NCI-H1436 (cell line): Measurements from ENCODE around the gene NALCN.
"Not testable (repeated sequence)": the region's sequence is repeated elsewhere in the genome, so short reads cannot be mapped to it uniquely, and the experiment has no call there.

Experiments used
- DNase-seq: peaks from one replicate; lab custom pipeline; 2025; lab: John Stamatoyannopoulos, UW

NALCN gene

DNA sequence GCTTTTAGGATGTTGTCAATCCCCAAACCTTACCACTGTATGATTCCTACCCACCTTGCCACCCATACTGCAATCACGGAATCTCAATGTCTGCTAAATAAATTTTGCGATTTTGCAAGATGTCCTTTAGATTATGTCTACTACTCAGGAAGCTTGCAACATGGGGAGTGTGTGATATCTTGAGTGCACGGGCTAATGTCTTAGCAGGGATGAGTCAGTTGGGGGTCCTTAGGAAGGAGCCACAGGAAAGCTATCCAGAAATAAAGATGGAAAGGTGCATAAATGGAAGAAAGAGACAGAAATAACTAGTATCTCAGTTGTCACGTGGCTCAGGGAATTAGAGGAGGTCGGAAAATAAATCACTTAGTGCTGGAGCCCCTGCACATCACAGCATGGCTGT lies 77.1 kb downstream of the NALCN start:
- no peak for DNase-seq

DNA sequence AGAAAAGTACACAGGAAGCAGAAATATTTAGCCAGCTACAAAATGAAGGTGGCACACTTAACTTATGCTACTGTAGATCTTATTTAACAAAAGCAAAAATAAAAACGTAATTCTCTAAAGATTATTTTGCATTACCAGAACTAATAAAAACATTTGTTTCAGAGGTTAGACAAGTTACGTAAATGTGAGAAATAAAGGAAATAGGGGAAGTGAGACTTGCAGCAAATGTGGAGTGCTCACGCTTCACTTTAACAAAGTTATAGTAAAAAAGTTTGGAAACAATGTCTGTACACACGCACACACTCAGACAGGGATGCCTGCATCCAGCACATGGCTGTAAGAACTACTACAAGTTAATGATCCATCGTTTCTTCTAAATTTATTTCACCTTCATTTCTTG lies 83.7 kb downstream of the NALCN start:
- DNase-seq = no peak

DNA sequence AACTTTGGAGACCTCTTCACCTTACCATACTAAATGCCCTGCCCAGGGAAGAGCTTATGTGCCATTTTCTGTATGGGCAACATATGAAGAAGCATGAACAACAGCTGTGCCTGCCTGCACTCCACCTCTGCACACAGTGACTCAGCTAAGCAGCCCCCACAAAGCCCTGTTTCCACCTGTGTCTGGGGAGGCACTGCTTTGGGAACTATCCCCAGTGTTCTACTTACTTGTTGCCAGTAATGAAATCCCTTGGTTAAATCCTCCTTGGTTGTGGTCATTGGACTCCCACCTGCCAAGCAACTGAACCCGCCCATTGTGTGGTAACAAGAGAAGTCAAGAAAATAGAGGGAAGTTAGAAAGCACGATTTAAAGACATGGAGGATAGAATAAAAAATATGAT lies 84.6 kb downstream of the NALCN start:
- no peak for DNase-seq

DNA sequence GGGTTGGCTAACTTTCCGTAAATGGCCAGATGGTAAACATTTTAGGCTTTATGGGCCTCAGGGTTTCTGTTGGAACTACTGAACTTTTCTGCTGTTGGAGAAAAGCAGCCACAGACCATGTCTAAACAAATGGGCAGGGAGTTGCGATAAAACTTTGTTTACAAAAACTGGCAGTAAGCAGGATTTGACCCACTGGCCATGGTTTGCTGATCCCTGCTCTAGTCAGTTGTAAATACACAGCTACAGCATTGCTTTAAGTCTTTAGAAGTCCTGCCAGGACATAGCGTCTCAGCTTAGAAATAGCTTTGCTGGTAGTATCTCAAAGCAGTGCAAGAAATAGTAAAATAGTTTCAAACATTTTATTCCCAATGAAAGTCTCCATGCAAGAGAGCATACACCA lies 88.4 kb downstream of the NALCN start:
- no peak for DNase-seq

DNA sequence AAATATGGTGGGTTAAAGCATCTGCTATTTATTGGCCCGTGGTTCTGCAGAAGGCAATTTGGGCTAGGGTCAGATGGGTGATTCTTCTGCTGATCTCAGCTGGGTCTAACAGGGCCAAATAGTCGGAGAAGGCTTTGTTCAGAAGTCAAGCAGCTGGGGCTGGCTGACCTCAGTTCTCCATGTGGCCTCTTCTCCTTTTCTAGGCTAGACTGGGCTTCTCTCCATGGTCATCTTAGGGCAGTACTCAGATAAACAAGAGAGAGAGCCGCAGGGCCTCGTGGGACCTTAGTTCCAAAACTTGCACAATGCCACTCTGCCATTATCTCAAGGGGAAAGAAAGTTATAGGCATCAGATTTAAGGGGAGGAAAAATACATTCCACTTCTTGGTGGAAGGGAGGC lies 89.6 kb downstream of the NALCN start:
- no peak for DNase-seq

DNA sequence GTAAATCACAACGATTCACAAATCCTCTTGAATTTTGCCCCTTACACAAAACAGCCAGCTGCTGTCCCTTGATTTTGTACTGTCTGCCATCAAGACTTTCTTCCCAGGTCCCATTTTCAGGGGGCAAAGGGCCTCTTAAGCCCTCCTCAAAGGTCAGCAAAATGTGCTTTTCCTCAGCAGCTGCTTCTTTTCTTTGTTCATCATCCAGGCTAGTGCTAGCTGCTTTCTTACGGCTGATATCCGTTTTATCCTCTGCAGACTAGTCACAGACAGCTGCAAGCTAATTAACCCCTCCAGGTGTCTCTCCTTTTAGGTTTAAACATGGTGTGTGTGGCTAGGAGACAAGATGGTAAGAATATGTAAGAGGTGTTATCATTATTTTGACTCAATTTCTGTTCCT lies 90.9 kb downstream of the NALCN start:
- DNase-seq = peak; percentile 44

DNA sequence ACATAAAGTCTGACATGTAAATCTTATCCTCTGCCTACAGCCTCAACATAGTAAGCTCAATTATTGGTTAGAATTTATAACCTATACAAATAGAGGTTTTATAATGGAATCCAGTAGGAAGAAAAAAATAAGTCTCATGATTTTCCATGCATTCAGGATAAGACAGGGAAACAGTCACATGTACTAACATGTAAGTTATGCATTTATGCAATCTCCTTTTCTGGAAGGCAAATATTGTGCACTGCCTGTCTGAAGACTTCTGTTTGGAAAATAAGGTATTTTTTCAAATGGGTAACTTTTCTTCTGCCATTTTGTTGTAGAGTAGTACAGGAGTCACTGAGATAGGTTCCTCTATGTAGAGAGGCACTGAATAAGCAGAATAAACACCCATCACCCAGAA lies 92.7 kb downstream of the NALCN start:
- DNase-seq = no peak

DNA sequence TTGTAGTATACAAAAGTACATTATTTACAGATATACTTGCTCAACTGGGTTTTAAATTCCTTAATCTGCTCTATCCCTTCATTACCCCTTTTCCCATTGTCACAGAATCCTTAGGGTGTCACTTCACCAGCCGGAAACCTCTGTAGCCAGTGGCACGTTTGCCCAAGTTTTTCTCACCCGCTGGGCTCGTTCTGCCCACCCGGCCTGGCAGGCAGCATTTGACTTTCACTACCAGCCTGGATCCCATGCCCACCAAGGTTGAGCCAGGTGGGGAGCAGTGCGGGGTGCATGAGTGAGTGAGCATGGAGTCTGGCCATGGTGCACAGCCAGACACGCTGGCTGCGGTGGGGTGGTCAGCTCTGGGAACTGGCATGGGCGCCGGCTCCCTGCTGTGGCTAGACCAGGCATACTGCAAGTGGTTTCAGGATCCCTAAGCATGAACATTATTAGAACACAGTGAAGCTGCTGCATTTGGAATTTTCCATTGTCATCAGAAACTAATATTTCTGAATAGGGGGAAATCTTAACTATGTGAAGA lies 98.3 kb downstream of the NALCN start:
- DNase-seq = no peak

DNA sequence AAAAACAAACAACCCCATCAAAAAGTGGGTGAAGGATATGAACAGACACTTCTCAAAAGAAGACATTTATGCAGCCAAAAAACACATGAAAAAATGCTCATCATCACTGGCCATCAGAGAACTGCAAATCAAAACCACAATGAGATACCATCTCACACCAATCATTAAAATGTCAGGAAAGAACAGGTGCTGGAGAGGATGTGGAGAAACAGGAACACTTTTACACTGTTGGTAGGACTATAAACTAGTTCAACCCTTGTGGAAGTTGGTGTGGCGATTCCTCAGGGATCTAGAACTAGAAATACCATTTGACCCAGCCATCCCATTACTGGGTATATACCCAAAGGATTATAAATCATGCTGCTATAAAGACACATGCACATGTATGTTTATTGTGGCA lies 102.8 kb downstream of the NALCN start:
- not testable (repeated sequence) for DNase-seq

DNA sequence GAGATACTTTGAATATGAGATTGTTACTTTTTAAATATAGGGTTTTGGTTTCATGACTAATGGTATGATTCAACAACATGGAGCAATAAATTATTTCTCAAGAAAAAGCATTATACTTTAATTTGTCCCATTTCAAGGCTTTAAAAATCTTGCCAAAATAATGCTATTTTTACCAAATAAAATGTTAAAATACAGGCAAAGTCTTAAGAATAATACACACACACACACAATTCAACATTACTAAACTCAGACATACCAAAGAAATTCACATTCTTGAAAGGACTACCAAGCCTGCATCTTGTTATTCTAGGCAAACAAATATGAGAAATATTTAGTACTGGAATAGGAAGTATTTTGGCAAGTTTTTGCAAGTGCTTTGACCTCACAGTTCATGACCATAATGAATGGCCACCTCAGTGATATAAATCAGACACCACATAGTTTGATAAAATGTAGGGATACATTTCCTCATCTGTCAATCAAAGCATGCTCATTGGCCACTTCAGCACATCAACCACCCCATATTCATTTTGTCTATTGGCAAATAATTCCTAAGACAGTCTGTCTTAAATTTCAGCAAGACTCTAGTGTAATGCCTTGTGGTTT lies 107.2 kb downstream of the NALCN start:
- no peak for DNase-seq

DNA sequence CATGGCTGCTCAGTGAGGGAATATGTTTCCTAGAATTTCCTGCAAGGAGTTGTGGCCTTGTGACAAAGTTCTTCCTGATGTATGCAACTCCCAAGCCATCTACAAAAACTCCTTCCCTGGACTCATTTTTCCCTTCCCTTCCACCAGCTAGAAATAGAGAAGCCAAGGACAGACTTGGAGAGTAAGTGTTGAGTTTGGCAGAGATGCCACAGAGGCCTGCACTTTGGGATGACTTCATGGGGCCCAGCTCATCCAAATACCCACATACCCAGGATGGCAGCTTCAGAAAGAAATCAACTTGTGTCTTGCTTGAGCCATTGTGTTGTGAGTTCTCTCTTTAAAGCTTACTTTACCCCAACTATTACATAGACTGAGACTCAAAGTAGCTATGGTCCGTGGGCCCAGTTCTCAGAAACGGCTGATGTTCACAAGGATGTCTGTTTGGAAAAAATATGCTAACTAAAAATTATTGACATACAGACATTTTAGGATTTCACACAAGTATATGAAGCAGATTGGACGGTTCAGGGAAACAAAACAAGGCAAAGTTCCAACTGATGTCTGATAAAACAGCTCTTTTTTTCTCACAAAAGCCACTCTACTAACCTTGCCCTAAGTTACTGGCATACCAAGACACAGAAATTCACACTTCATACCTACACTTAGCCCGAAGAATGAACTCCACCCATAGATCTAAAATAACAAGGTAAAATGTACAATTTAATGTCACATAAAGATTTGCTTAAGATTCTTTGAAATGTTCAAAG lies 107.9 kb downstream of the NALCN start:
- DNase-seq = no peak

DNA sequence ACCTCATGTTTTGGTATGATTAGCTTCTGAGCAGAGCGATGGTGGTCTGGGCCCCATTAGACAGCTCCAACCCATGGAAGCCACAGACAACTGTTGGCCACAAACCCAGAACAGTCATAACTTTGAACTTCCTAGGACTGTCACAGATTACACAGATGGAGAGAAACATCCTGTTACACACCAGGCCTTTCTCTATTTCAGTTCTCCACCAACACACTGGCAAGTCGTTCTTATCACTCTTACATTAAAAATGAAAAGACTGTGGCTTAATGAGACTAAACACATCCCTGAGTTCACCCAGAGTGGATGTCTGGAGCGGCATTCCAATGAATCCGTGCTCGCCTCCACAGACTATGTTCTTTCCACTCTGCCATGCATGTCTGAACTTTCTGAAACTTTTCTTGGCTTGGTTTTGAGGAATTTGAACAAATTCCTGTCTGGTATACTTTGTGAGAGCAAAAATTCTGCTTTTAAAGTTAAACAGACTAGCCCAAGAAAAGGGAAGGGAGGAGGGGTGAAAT lies 109.1 kb downstream of the NALCN start:
- DNase-seq = no peak

DNA sequence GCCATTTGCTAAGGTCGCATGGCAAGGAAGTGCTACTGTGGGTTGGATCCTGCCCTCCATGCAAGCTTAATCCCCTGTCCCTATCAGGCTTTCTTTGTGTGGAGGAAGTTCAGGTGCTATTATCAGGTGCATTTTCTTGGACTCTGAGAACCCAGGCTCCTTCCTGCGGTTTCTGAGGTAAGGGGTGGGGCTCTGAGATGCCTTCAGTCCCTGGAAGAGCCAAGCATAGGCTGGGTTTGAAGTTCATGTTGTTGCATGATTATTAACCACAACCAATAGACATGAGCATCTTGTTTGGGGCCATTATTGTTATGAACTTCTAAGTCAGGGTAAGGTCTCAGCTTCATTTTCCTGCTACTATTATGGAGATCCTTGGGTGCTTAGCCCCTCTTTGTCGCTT lies 109.5 kb downstream of the NALCN start:
- no peak for DNase-seq

DNA sequence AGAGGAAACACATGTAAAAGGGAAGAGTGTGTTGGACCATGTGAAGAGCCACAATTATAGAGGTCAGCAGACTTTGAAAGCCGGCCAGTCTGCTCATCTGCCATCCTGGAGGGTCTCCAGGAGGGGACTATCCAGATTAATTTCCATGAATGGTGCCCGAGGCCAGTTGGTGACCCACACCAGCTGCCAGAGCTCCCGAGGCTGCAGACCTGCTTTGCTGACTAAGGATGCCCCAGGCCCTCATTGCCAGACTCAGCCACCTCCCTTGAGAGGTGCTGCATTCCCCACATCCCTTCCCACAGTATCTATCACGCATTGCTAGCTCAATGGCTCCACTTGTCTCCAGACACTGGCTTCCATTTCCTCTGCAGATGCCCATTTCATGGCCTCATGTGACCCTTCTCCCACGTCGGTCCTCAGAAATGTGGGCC lies 110.3 kb downstream of the NALCN start:
- DNase-seq = no peak

DNA sequence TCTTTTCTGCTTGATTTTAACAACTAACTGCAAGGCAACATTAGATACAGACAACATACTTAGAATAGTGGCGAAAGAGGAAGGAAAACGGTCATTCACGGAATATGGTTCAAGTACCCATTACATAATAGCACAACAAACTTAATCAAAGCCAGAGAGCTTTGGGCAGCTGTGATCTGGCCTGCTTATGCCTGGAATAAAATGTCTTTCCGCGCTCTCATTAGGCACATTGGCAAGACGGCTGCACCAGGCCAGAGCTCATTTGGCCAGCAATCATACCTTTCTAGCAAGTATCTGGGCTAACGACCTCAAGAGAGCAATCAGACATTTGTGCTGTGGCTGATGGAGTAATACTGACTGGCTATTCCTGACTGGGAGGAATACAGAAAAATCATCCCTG lies 112.8 kb downstream of the NALCN start:
- no peak for DNase-seq

DNA sequence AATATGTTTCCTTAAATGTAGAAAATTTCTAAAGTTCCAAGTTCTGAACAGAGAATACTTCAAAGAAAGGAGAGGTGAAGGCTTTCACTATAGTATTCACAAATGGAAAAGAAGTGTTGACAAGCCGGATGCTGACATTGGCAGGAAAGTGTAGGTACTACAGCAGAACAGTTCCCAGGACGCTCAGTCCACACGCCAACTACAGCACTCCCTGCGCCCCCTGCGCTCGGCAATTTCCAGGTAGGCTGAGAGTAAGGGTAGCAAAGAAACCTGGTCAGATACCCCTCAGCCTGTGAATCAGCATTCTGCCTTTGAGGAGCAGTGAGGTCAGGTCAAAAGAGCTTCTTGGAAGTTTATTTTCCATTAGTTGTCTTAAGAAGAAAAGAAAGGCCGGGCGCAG lies 115.3 kb downstream of the NALCN start:
- no peak for DNase-seq

DNA sequence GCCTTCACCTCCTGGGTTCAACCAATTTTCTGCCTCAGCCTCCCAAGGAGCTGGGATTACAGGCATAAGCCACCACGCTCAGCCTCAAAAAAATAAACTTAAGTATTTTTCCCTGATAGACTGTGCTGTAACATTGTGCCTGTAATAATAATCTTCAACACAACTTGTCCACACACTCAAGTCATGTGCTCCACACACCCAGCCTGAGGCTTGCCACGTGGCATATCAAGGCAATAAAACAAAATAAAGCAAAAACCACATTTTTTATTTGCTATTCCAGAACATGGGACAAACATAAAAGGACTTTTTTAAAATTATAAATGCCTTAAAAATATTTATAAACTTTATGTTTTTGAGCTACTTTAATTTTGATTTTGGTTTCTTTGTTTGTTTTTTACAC lies 115.8 kb downstream of the NALCN start:
- DNase-seq = no peak

DNA sequence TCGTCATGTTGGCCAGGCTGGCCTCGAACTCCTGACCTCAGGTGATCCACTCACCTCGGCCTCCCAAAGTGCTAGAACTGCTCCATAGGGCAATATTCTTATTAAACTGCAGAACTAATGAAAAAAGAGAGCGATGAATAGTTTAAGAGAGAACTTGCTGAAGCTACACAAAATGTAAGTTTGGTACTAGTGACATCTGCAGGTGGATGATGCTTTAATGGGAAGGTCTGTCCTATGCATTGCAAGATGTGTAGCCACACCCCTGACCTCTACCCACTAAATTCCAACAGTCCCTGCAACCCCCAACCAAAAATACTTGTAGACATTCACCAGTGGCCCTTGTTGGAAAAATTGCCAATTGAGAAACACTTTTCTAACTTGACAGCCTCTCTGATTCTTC lies 117.8 kb downstream of the NALCN start:
- no peak for DNase-seq

DNA sequence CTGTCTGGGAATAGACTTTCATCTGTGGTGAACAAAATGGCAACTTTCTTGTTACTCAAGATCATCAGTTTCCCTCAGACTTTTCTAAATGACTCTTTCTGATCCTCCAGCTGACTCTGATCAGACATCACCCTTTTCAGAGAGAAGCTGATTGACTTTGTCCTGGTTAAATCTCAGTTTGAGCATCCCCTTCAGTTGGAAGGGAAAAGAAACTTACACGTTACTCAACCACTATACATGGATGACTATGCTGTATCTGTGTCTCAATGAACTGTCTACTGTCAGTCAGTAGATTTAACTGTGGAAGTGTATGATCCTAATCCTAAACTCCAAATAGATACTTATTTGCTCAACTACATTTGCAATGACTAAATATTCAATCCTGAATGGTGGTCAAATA lies 118.5 kb downstream of the NALCN start:
- DNase-seq = no peak

DNA sequence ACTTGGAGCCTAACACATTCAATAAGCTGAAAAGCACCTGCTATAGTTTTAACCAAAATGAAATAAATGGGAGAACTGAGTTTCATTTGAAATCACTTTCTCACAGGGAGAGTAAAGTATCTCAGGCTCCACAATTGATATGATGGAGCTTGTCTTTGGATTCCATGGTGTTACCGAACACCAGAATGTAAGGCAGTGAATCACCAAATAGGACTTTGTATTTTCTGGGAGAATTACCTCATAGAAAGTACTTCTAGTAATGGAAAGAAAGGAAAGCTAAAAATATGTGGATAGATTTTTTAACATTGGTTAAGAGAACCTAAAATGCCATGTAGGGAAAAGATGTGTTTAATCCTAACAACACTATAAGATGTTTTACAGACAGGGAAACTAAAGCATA lies 123.6 kb downstream of the NALCN start:
- DNase-seq = no peak

DNA sequence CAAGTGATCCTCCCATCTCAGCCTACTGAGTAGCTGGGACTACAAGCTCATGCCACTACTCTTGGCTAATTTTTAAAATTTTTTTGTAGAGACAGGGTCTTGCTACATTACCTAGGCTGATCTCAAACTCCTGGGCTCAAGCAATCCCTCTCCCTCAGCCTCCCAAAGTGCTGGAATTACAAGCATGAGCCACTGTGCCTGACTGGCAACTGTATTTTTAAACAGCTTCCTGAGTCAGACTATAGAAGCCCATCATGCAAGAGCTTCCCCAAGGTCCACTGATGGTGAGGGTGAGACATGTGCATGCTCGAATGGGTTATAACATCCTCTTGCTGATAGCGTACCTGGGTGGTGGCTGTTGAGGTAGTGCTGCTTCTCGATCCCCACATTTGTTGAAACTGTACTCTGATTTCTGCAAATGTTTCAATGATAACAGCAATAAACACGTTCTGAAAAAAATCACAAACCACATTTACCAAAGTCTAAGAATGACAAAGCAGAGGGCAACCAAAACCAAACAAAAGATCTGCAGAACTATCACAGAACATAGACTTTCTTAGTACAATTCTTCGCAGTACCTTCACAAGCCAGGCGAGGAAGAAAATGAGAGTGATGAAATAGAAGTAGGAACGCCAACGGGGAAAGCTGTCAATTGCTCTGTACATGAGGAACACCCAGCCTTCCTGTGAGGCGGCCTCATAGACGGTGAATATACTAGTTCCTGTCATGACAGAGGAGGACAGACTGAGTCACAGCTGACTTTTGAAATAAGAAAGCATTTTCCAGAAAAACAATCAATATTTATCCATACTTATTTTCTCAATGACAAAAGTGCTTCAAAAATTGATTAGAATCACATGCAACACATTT lies 124.4 kb downstream of the NALCN start:
- no peak for DNase-seq

DNA sequence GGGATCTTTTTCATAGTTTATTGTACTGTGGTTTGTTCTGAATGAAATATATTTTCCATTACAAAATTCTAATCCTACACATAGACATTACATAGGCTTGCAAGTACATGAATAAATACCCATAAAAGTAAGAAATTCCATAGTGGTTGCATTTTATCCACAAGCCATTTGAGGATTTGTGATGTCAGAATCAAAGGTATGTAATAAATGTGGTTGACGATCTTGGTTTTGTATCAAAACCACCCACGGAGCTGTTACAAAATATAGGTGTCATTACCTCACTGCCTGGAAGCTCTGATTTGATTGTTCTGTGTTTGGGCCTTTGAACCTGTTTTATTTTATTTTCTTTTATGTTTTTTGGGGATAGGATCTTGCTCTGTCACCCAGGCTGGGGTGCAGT lies 125.1 kb downstream of the NALCN start:
- DNase-seq = no peak

DNA sequence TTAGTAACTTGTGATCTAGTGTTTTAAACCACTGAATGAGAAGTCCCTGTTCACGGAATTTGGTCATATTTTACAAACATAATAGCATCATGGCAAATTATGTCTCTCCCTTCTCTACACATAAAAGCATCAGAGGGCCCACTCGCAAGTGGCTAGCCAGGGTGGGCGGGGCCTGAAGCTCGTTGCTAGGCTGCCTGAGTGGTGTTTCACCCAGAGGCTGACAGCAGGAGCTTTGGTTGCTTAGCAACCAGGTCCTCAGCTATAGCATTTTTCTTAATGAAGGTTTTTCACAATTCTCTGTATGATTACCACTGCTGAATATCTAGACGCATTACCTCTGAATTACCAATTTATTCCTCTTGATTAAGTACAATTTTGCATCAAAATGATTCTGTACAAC lies 126.5 kb downstream of the NALCN start:
- peak; percentile 93 for DNase-seq
